GM21381 (cell line): ENCODE data around the gene ZFPL1.
A peak's percentile ranks its signal among the peaks of the same experiment; 100 is the strongest.

Experiments
- ATAC-seq: cut with Tn5 transposase; IDR thresholded peaks from one replicate; pipeline ENCODE4 v1.9.1; 2021; ENCODE audit warnings: mild to moderate bottlenecking, moderate library complexity; ENCODE audit not compliant: unreplicated experiment

ZFPL1 gene

GRCh38 chr11:65126624-65127274 lies 42.7 kb downstream of the ZFPL1 start:
- ATAC-seq, result no peak

DNA sequence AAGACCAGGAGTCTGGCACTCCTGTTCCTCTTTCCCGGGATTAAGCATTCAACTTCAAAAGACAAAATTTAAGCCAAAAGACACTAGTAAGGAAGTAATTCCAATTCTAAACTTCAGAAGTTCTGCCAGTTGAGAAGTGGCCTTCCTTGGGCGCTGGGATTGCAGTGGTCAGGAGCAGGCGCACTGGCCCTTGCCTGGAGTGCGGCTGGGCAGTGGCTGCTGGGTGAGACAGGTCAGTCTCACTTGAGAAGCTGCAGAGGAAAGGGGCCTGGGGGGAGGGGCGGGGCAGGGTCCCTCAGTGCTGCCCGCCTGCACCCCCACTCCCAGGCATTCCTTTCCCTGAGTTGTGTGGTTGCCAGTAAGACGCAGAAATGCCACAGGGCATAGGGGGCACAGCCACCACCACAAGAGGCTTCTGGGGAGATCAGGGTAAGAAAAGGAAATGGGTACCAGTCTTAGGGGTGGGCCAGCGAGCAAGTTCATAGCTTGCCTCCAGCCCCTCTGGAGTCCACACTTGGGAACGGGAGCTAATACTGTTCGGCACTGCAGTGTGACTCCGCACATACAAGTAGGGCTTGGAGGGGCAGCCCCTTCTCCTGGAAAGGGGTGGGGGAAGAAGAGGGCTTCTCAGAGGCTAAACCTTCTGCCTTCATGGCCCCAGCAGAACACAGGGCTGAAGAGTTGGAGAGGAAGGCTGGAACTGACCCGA lies 43.6 kb downstream of the ZFPL1 start:
- no peak for ATAC-seq

DNA sequence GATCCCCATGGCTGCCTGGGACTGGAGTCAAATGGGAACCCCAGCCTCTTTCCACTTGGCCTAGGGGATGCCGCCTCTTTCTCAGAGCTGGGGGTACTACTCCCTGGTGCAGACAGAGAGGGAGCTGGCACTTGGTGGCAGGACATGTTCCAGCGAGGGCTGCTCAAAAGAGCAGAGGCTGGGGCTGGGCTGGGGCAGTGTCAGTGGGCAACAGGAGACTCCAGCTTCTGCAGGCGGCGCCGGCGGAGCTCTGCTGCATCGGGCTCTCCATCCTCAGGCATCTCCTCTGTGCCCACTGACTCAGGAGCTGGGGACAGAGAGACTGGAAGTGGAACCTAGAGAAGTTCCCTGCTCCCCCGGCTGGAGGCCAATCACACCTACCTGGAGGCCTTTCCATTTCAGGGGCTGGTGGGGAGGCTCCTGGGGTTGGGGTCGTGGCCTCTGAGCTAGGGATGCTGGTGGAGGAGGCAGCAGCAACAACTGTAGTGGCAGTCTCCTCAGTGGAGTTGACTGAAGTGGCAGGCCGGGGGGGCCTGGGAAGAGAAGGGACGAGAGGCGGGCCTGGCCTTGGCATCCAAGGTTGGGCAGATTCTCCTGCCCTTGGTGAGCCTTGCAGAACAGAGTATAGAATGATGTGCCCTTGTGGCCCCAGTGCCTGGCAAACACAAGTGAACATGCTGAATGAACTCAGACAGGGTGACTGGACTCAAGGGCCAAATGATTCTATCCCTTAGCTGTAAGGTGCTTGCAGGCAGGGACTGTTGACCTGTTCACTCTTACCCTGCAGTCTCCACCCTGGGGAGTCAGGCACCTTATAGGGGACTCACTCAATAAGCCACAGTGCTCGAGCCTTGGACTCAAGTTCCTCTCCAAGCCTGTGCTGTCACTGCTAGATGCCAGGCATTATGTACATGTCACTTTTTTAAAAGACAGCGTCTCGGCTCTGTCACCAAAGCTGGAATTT lies 44.4 kb downstream of the ZFPL1 start:
- ATAC-seq, result no peak

DNA sequence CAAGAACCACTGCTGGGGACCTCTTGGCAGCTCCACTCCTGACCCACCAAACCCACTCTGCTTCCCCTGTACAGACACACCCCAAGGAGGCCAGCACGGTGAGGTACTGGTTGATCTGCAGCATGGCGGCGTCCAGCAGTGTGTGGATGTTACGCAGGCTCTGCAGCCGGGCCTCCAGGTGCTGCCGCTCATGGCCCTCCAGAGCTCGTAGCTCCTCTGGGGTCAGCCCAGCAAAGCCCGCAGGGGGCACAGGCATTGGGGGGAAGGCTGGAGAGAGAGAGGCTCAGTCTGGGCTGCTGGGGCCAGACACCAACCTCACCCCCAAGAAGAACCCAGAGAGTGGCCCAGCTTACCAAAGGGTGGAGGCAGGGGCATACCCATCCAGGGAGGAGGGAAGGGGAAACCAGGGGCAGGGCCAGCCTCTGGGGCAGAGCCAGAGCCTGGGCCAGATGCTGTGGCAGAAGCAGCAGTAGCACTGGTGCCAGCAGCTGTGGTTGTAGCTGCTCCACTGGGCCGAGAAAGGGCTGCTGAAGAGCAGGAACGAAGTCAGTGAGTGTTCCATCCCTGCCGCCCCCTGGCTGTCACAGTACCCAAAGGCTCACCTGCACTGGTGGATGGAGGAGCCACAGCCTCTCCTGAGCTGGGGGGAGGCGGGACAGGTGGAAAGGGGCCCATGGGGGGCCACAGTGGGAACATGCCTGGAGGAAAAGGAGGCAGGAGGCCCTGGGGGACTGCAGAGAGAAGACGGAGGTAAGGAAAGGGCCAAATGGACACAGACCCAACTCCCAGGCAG lies 45.8 kb downstream of the ZFPL1 start:
- ATAC-seq, result no peak

GRCh38 chr11:65130631-65131416 lies 46.8 kb downstream of the ZFPL1 start:
- no peak for ATAC-seq

DNA sequence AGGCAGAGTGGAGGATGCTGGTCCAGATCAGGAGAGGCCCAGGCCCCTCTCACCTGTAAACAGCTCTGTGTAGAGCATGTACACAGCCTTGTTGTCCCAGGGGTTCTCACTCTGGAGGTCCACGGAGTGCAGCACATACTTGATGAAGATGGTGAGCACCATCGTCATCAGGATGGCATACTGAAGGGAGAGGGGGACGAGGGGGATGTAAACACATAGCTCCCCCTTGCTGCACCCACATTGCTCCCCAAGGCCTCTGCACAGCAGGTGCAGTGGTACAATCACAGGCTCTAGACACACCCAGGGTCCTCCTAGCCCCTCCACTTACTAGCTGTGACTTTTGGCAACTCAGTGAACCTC lies 47.4 kb downstream of the ZFPL1 start:
- no peak for ATAC-seq

DNA sequence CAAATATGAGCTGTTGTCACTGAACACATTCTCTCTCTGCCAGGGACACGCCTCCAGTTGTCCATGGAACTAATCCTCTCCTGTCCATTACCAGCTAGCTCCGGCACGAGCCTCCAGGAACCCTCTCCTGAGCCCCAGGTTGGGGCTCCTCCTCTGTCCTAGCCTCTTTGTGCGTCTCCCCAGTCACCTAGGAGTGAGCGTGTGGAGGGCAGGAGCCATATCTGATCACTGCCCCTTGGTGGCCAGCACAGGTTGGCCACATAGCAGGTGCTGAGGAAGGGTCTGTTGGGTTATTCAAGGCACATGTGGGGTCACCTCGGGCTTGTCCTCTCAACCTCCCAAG lies 47.8 kb downstream of the ZFPL1 start:
- ATAC-seq, result no peak

GRCh38 chr11:65132238-65132987 lies 48.4 kb downstream of the ZFPL1 start:
- peak; percentile 40 for ATAC-seq

DNA sequence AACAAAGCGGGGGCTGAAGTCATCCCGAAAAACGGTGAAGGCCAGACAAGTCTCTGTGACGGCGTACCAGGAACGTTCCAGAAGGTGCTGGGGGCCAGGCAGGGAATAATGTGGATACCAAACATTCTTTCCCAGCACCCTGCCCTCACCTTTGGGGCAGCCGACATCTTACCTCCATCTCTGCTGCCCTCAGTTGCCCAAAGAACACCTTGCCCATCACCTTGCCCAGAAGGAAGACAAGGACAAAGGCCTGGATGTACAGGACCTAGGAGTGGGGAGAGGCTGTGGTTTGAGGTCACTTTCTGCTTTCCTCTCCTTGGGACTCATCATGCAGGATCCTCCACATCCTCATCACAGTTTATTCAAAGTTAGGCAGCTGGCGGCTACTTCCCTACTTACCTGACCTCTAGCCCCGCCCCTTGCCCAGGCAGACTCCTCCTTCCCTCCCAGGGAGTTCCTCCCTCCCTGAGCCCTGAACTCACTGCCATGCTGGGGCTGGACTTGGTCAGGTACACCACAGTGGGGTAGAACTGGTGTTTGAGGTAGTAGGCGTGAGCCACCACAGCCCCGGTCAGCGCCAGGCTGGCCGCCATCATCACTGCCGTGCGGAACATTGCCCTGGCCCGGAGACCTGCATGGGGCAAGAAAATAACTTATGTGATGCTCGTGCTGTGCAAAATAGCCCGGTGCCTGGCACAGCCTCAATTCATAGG lies 49.1 kb downstream of the ZFPL1 start:
- ATAC-seq, result no peak

GRCh38 chr11:65133724-65134123 lies 49.7 kb downstream of the ZFPL1 start:
- ATAC-seq, result no peak

GRCh38 chr11:65134240-65134951 lies 50.4 kb downstream of the ZFPL1 start, which contains the start of gene SYVN1:
TSS of gene SYVN1 (minus strand) at chr11:65134519. CDS start at chr11:65133601, 918 bp downstream.
- ATAC-seq, result peak; percentile 49

- peak; percentile 67 for ATAC-seq
Observed at GRCh38 chr11:65134952-65135632, 51.1 kb downstream of the ZFPL1 start.

DNA sequence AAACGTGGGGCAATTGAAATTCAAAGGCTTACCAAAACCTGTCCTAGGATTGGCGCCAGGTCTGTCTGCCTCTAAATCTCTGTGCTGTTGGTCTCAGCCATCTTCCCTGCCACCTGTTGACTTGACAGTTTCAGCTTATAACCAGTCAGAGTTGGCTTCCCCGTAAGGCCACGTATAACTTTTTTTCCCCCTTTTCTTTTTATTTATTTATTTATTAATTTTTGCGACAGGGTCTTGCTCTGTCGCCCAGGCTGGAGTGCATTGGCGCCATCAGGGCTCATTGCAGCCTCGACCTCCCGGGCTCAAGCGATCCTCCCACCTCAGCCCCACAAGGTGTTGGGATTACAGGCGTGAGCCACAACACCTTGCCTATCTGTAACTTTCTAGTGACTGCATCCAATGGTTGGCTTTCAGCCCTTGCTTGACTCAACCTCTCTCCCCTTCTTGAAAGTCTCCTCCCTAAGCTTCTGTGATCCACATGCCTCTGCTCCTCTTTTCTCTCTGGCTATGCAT lies 51.7 kb downstream of the ZFPL1 start:
- no peak for ATAC-seq

GRCh38 chr11:65136515-65137096 lies 52.6 kb downstream of the ZFPL1 start:
- no peak for ATAC-seq
